SJSA1 (cell line): ENCODE data around the gene U2SURP. TPM values are rescaled to one million over a fixed set of nuclear protein-coding genes. Genes with fewer than 3 reads are reported as not detected.
A peak's percentile ranks its signal among the peaks of the same experiment; 100 is the strongest.

Experiments
- DNase-seq, 2 experiments: peaks; one replicate each; pipeline ENCODE4 v3.0.0-alpha.2; 2015 to 2020; ENCODE audit warnings: low spot score in 2 of 2, low read depth in 1 of 2
- H3K27ac ChIP-seq: fragments of 250-450 bp; sonication (Bioruptor Pico); 2 replicates; pipeline ENCODE4 v1.5.1; 2020; ENCODE audit warnings: mild to moderate bottlenecking, moderate library complexity
- H3K27me3 ChIP-seq: fragments of 250-450 bp; sonication (Bioruptor Pico); replicated peaks from 2 replicates; pipeline ENCODE4 v1.5.1; 2020; ENCODE audit warnings: mild to moderate bottlenecking, moderate library complexity
- H3K36me3 ChIP-seq: fragments of 250-450 bp; sonication (Bioruptor Pico); 2 replicates; pipeline ENCODE4 v1.5.1; 2020; ENCODE audit warnings: mild to moderate bottlenecking
- H3K4me1 ChIP-seq: fragments of 250-450 bp; sonication (Bioruptor Pico); replicated peaks from 2 replicates; pipeline ENCODE4 v1.6.1; 2021; ENCODE audit warnings: mild to moderate bottlenecking
- H3K4me3 ChIP-seq: fragments of 250-450 bp; sonication (Bioruptor Pico); 2 replicates; pipeline ENCODE4 v1.5.1; 2020; ENCODE audit warnings: mild to moderate bottlenecking
- H3K9me3 ChIP-seq: fragments of 250-450 bp; sonication (Bioruptor Pico); replicated peaks from 2 replicates; pipeline ENCODE4 v1.5.1; 2020; ENCODE audit warnings: mild to moderate bottlenecking
- total RNA-seq: library from RNA; depleted of rRNA; stranded (reverse); fragments of >200 nt; shearing (Covaris generic); gene quantifications from 2 replicates; pipeline ENCODE4 v1.2.3, GENCODE V29; 2014

Gene U2SURP
- total RNA-seq, 1 experiment from 2014 or later: 76.0 TPM

DNA sequence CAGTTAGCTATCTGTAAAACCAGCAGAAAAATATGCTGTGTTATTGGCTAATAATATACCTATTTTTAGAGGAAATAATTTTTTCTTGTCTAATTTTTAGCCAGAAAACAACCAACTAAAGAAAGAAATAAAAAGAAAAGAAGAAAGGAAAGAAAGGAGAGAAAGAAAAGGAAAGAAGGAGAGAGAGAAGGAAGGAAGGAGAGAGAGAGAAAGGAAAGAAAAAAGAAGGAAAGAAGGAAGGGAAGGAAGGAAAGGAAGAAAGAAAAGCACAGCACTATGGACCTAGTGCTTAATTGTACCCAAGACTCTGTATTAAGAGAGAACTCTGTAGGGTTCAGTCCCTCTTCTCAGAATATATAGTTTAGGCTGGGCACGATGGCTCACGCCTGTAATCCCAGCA, 34.6 kb upstream of the U2SURP start:
- Histone ChIP-seq H3K9me3 (no peaks in the 10 kb centered on the region), H3K27ac (no peak overlapping the region), H3K4me1 (peaks cover 6% of the 10 kb centered on the region; the same call in 1 of the 2 replicates), H3K36me3 (no peaks in the 10 kb centered on the region), H3K27me3 (peaks cover 50% of the 10 kb centered on the region), H3K4me3 (no peak overlapping the region)
- no peak for DNase-seq

DNA sequence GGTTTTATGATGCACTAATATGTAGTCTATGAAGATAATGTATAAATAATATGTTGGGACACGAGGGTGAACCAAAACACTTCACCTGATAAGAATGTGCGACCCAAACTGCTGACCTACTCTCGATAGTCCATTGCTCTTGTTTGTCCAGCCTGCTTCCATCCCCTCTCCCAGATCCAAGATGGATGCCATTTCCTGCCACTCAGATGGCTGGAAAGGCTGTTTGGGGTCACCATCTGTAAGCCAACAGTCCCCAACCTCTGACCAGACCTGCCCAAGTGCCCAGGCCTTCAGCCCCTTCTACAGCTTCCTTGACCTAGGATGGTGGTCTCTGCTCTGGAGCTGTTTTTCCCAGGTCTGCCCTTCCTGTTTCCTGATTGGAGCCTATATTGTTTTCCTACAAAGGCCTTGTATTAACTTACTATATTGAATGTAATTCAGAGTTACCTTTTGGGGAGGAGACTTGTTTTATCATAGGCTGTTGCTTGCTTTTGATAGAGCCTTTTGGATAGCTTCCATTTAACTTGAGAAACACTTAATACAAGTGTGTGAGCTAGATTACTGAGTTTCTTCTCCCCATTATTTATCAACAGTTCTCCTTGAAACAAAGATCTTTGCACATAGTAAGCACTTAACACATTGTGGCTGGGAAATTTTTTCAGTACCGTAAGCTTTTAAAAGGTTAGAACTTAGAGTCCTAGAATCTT, 32.9 kb upstream of the U2SURP start:
- peaks cover 36% of the 10 kb centered on the region for H3K27me3 ChIP-seq
- H3K9me3 ChIP-seq: no peaks in the 10 kb centered on the region
- no peak for DNase-seq
- H3K4me1 ChIP-seq: peaks cover 2% of the 10 kb centered on the region; the same call in 1 of the 2 replicates
- H3K36me3 ChIP-seq: no peaks in the 10 kb centered on the region
- no peak overlapping the region for H3K4me3 ChIP-seq
- H3K27ac ChIP-seq: no peak overlapping the region

GRCh38 chr3:142971431-142971830, 29.9 kb upstream of the U2SURP start:
- Histone ChIP-seq H3K27me3 (peaks cover 13% of the 10 kb centered on the region; the same call in 1 of the 2 replicates), H3K36me3 (no peaks in the 10 kb centered on the region), H3K4me1 (peaks cover 1% of the 10 kb centered on the region)

DNA sequence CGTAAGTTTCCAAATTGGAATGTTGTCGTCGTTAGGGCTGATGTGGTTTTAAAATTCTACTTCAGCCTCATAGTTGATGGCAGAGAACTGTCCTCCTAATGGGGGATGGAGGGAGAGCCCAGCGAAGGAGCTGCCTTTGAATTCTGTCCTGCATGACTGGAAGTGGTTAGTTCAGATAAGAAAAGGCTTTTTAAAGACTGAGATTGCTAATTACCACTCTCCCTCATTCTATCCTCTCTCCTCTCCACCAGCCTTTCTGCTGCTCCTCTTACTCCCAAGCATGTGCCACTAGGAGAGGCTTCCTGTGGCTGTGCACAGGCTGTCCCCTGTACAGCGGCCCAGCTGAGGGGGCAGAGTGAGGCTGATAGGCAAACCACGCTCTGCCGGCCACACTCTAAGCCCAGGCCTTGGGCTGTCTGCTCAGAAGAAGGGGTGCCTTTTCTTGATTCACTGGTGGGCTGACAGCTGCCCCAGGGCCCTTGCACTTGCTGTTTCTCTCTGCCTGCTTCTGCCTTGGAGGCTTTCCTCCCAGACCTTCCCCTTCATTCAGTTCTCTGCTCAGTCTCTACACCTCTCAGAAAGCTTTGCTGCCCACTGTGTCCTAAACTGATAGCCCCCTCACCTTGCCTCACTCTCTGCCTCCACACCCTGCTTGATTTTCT, 29.1 kb upstream of the U2SURP start:
- no peaks in the 10 kb centered on the region for H3K36me3 ChIP-seq
- H3K27ac ChIP-seq: no peak overlapping the region
- H3K9me3 ChIP-seq: no peaks in the 10 kb centered on the region
- peaks cover 8% of the 10 kb centered on the region for H3K4me1 ChIP-seq
- no peak for DNase-seq
- H3K4me3 ChIP-seq: no peak overlapping the region
- peaks cover 8% of the 10 kb centered on the region; the same call in 1 of the 2 replicates for H3K27me3 ChIP-seq

More at GRCh38 chr3:142971431-142971830, 29.9 kb upstream of the U2SURP start:
- DNase-seq: no peak
- Histone ChIP-seq H3K9me3 (no peaks in the 10 kb centered on the region), H3K27ac (no peak overlapping the region), H3K4me3 (no peak overlapping the region)

DNA sequence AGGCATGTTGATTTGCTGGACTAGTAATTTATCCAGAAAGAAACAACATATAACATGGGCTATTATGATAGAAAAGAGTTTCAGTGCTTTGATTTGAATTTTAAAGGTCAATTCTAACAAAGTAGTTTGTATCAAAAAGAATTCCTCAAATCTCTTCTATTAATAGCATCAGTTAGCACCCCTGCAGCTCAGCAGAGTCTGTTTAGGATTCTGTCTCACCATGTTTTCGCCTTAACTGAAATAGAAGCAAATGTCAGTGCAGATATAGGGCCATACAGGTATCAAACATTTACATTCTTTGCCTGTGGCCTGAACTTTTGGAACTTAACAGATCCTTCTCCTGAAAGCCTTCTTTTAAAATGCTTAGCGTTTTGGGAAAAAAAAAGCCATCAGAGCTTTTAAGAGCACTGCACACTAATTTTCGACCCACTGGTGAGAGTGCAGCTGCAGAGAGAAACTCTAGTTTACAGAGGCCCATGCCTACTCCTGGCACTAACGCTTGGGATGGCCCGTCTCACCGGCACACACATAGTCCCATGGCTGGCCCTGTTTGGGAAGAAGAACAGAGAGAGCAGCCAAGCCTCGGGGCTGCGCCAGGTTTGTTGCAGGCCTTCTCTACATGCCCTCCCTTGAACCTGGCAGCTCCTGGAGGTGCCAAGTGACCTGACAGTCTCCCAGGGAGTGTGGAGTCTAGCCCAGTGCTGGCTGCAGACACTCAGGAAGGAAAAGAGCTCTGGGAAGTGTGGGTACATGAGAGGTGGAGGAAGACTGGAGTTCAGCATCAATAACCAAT, 28.0 kb upstream of the U2SURP start:
- H3K36me3 ChIP-seq: no peaks in the 10 kb centered on the region
- no peaks in the 10 kb centered on the region for H3K9me3 ChIP-seq
- no peak for DNase-seq
- no peak overlapping the region for H3K27ac ChIP-seq
- peaks cover 8% of the 10 kb centered on the region for H3K4me1 ChIP-seq
- no peak overlapping the region for H3K4me3 ChIP-seq
- H3K27me3 ChIP-seq: peaks cover 8% of the 10 kb centered on the region; the same call in 1 of the 2 replicates

- no peak for DNase-seq
- Histone ChIP-seq H3K27me3 (0 out of 2 replicates have a peak, but pooled peaks cover 2% of the 10 kb centered on the region), H3K9me3 (no peaks in the 10 kb centered on the region), H3K36me3 (no peaks in the 10 kb centered on the region), H3K4me1 (peaks cover 8% of the 10 kb centered on the region), H3K4me3 (no peak overlapping the region), H3K27ac (no peak overlapping the region)
Measured at GRCh38 chr3:142975316-142975995, 25.9 kb upstream of the U2SURP start.

GRCh38 chr3:142976621-142977398, 24.6 kb upstream of the U2SURP start:
- Histone ChIP-seq H3K9me3 (no peaks in the 10 kb centered on the region), H3K27ac (no peak overlapping the region), H3K4me1 (peaks cover 8% of the 10 kb centered on the region), H3K36me3 (no peaks in the 10 kb centered on the region), H3K27me3 (0 out of 2 replicates have a peak, but pooled peaks cover 5% of the 10 kb centered on the region), H3K4me3 (no peak overlapping the region)
- peak; percentile 63 to 73 for DNase-seq

DNA sequence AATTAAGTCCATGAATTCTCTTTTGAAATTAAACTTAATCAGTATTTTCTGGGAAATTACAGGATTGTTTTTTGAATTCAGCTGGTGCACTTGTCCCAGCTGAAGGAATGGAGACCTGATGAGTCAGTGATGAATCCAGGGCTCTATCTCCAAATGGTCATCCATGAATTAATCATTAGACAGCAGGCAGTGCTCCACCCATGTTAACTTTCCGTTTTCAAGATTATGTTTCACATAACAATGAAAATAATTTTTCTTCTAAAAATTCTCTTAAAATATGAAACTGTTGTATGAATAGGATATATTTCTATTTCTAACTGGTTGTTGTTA, 24.0 kb upstream of the U2SURP start:
- no peak overlapping the region for H3K4me3 ChIP-seq
- peaks cover 8% of the 10 kb centered on the region for H3K4me1 ChIP-seq
- H3K9me3 ChIP-seq: no peaks in the 10 kb centered on the region
- H3K27me3 ChIP-seq: 0 out of 2 replicates have a peak, but pooled peaks cover 8% of the 10 kb centered on the region
- no peak for DNase-seq
- no peaks in the 10 kb centered on the region for H3K36me3 ChIP-seq
- H3K27ac ChIP-seq: no peak overlapping the region

DNA sequence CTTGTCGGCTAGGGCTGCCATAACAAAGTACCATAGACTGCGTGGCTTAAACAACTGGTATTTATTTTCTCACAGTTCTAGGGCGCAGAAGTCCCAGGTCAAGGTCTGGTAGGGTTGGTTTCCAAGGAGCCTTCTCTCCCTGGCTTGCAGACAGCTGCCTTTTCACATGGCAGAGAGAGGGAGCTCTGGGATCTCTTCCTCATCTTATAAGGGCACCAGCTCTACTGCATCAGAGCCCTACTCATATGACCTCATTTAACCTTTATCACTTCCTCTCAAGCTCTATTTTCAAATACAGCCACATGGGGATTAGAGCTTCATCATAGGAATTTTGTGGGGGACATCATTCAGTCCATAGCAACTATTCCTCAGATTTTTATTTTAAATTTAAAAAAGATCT, 20.3 kb upstream of the U2SURP start:
- H3K9me3 ChIP-seq: no peaks in the 10 kb centered on the region
- no peak overlapping the region for H3K4me3 ChIP-seq
- 0 out of 2 replicates have a peak, but pooled peaks cover 9% of the 10 kb centered on the region for H3K27me3 ChIP-seq
- DNase-seq: no peak
- H3K27ac ChIP-seq: no peak overlapping the region
- peaks cover 8% of the 10 kb centered on the region for H3K4me1 ChIP-seq
- no peaks in the 10 kb centered on the region for H3K36me3 ChIP-seq

DNA sequence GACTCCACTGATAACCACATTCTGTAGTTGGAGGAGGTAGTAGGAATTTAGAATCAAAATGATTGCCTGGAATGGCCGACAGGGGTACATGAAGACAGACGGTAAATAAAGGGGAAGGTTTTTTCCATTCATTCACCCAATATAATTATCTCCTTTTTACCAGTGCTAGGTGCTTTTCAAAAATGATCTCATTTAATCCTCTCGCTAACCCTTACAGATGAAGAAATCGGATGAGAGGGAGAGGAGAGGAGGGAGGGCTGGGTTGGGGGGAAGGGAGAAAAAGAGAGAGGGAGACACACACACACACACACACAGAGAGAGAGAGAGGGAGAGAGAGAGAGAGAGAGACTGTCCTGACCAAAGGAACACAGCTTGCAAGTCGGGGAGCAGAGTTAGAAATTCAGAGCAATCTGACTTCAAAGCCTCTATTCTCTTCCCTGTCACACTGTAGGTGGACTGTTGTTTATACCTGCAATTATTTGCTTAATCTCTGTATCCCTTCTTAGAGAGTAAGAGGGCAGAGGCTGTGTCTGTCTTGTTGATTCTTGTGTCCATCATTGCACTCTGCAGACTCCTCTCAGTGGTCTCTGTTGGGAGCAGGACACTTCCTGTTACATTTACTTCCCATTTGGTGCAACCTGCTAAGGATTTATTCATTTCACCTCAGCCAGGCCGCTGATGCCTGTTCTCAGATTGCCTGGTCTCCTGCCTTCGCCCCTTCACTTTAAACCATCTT, 19.2 kb upstream of the U2SURP start:
- Histone ChIP-seq H3K27ac (no peak overlapping the region), H3K9me3 (no peaks in the 10 kb centered on the region), H3K36me3 (no peaks in the 10 kb centered on the region), H3K27me3 (0 out of 2 replicates have a peak, but pooled peaks cover 9% of the 10 kb centered on the region), H3K4me1 (no peaks in the 10 kb centered on the region), H3K4me3 (no peak overlapping the region)
- DNase-seq: no peak

DNA sequence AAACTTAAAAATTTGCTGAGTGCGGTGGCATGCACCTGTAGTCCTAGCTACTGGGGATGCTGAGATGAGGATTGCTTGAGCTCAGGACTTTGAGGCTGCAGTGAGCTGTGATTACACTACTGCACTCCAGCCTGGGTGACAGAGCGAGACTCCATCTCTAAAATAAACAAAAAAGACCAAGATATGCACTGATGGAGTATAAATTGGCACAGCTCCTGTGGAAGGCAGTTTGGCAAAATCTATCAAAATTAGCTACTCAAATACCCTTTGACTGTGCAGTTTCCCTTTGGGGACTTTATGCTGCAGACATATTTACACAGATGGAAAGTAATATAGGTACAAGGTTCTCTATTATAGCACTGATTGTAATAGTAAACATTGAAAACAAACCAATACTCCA, 18.1 kb upstream of the U2SURP start:
- 0 out of 2 replicates have a peak, but pooled peaks cover 9% of the 10 kb centered on the region for H3K27me3 ChIP-seq
- H3K4me1 ChIP-seq: no peaks in the 10 kb centered on the region
- no peak overlapping the region for H3K27ac ChIP-seq
- no peaks in the 10 kb centered on the region for H3K36me3 ChIP-seq
- H3K4me3 ChIP-seq: no peak overlapping the region
- no peaks in the 10 kb centered on the region for H3K9me3 ChIP-seq
- DNase-seq: no peak

GRCh38 chr3:142984255-142984654, 17.1 kb upstream of the U2SURP start:
- Histone ChIP-seq H3K4me1 (no peaks in the 10 kb centered on the region), H3K27me3 (0 out of 2 replicates have a peak, but pooled peaks cover 9% of the 10 kb centered on the region), H3K4me3 (no peak overlapping the region), H3K9me3 (no peaks in the 10 kb centered on the region), H3K36me3 (no peaks in the 10 kb centered on the region), H3K27ac (no peak overlapping the region)
- no peak for DNase-seq
